HL-60 (cell line): ENCODE data around the gene SH3BP4.

Experiments
- GABPA ChIP-seq: IDR thresholded peaks from 2 replicates; pipeline ENCODE4 v1.6.1; 2012; ENCODE audit warnings: low read depth
- POLR2AphosphoS5 ChIP-seq: IDR thresholded peaks from 2 replicates; pipeline ENCODE4 v1.6.1; 2012; ENCODE audit warnings: low read depth
- SPI1 ChIP-seq: IDR thresholded peaks from 2 replicates; pipeline ENCODE4 v1.6.1; 2012; ENCODE audit warnings: low read depth, mild to moderate bottlenecking, borderline replicate concordance
- TF ChIP-seq, protein P1 (sequence below): IDR thresholded peaks from one replicate; pipeline ENCODE4 v1.5.1; 2011; ENCODE audit warnings: low read length, control low read depth, inconsistent platforms; ENCODE audit not compliant: insufficient read depth

DNA sequence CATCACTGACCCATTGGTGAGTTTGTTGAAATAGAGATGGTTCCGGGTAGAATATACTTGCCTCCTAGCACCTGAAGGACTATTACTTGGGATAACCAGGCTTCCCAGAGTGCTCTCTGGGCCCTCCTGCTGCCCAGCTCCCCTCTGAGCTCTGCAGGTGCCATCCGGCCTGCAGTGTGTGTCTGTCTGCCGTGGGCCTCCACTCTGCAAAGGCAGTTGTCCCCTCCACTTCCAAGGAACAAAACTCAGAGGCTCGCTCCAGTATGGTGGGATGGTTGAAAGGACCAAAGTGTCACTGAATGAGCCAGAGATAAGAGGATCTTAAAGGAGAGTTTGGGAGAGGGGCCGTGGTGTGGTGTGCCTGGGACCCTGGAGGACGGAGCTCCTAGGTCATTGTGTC lies 57.3 kb downstream of the SH3BP4 start:
- TF ChIP-seq POLR2AphosphoS5 (no peak), GABPA (no peak), SPI1 (no peak)
- TF ChIP-seq, protein P1, sequence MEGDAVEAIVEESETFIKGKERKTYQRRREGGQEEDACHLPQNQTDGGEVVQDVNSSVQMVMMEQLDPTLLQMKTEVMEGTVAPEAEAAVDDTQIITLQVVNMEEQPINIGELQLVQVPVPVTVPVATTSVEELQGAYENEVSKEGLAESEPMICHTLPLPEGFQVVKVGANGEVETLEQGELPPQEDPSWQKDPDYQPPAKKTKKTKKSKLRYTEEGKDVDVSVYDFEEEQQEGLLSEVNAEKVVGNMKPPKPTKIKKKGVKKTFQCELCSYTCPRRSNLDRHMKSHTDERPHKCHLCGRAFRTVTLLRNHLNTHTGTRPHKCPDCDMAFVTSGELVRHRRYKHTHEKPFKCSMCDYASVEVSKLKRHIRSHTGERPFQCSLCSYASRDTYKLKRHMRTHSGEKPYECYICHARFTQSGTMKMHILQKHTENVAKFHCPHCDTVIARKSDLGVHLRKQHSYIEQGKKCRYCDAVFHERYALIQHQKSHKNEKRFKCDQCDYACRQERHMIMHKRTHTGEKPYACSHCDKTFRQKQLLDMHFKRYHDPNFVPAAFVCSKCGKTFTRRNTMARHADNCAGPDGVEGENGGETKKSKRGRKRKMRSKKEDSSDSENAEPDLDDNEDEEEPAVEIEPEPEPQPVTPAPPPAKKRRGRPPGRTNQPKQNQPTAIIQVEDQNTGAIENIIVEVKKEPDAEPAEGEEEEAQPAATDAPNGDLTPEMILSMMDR, result no peak
